ENCODE measurements around the gene CAVIN2.
"Not testable (repeated sequence)": the region's sequence is repeated elsewhere in the genome, so short reads cannot be mapped to it uniquely, and the experiment has no call there.

The CAVIN2 gene

GRCh38 chr2:191797942-191798876 lies 48.7 kb downstream of the CAVIN2 start:
- DNase-seq = no peak

GRCh38 chr2:191797500-191797899 lies 49.4 kb downstream of the CAVIN2 start:
- DNase-seq = no peak

- no peak for DNase-seq
These were observed 51.2 kb downstream of the CAVIN2 start for GRCh38 chr2:191795715-191796114.

GRCh38 chr2:191791953-191792560 lies 54.8 kb downstream of the CAVIN2 start:
- no peak for DNase-seq

- DNase-seq = no peak
These were observed 56.2 kb downstream of the CAVIN2 start for GRCh38 chr2:191790737-191791136.

GRCh38 chr2:191789796-191790195 lies 57.1 kb downstream of the CAVIN2 start:
- no peak for DNase-seq

- no peak for DNase-seq
These were observed 60.2 kb downstream of the CAVIN2 start for GRCh38 chr2:191786694-191787093.

GRCh38 chr2:191785651-191786050 lies 61.2 kb downstream of the CAVIN2 start:
- not testable (repeated sequence) for DNase-seq
